Measurements from ENCODE around the gene RNU6-1. TPM values are rescaled to one million over a fixed set of nuclear protein-coding genes. Genes with fewer than 3 reads are reported as not detected.

RNU6-1 gene
- total and polyA plus RNA-seq, 2 donors (not counting 3 experiments of a cell fraction or from before 2014, with no cell fraction given): not detected

- Histone ChIP-seq H3K4me2 (ENCODE audit: insufficient read depth, low read length) (peak overlapping the region; percentile 90), H3K9me1 (replicated peaks; ENCODE audit: control insufficient read depth, extremely low read depth, insufficient read depth, low read length) (no peaks in the 10 kb centered on the region), H3K79me2 (ENCODE audit: control insufficient read depth, insufficient read depth, low read length) (no peaks in the 10 kb centered on the region), H2AFZ (ENCODE audit: low read depth, low read length) (peak overlapping the region; percentile 94), H3K4me1 (ENCODE audit: control insufficient read depth, extremely low read depth, insufficient read depth, low read length) (peaks cover 2% of the 10 kb centered on the region), H3K4me3 (replicated peaks in 1 of 3; ENCODE audit: insufficient read depth in 1 of 3, low read depth in 1 of 3, low read length in 3 of 3) (peak overlapping the region in 2 of 3 experiments; percentile 48 to 68), H3K9me3 (replicated peaks; ENCODE audit: control insufficient read depth, insufficient read depth, low read length) (no peaks in the 10 kb centered on the region), H4K20me1 (replicated peaks; ENCODE audit: control insufficient read depth, extremely low read depth, insufficient read depth, low read length) (no peaks in the 10 kb centered on the region), H3K36me3 (ENCODE audit: control insufficient read depth in 2 of 2, extremely low read depth in 1 of 2, insufficient read depth in 2 of 2, low read length in 2 of 2) (no peaks in the 10 kb centered on the region), H3K27me3 (ENCODE audit: control insufficient read depth in 2 of 2, insufficient read depth in 2 of 2, low read length in 2 of 2) (peaks cover 9 to 12% of the 10 kb centered on the region in 2 experiments), H3K9ac (replicated peaks; ENCODE audit: extremely low read depth, insufficient read depth, low read length) (peak overlapping the region; percentile 30), H3K27ac (ENCODE audit: insufficient read depth, low read depth, low read length) (no peak overlapping the region)
- FAIRE-seq (no peak), DNase-seq (ENCODE audit: low read depth, low spot score) (no peak)
- CTCF ChIA-PET: interaction anchor here (0.7 to 2.1 kb wide), 3 partner anchors 10 to 271 kb away, joined by 3 to 9 read pairs (median 5); no protein-coding TSS in a partner anchor
- POLR2A ChIA-PET: no interaction called here
- intact Hi-C loops (cut with micrococcal nuclease): no loop called here
- dilution Hi-C loops (cut with MboI; ENCODE audit: extremely low pct_ligation_motif_present, low sequenced_read_pairs): no loop called here
- TF ChIP-seq MAX (IDR thresholded peaks at IDR 0.05; ENCODE audit: insufficient read depth, insufficient read length) (no peak), POLR2A (IDR thresholded peaks at IDR 0.05; ENCODE audit: low read depth, low read length) (no peak), GATA2 (IDR thresholded peaks at IDR 0.05; ENCODE audit: insufficient read depth, insufficient read length, low read depth, low read length) (no peak), MYC (IDR thresholded peaks at IDR 0.05; ENCODE audit: low read depth, low read length) (no peak), FOS (IDR thresholded peaks at IDR 0.05; ENCODE audit: borderline replicate concordance, insufficient read depth, low read length) (no peak), POLR2AphosphoS5 (IDR thresholded peaks at IDR 0.05; ENCODE audit: insufficient read depth, low read depth, low read length) (no peak), CTCF (IDR thresholded peaks at IDR 0.05; ENCODE audit: extremely low read depth in 1 of 2, insufficient read depth in 1 of 2, low read depth in 1 of 2, low read length in 2 of 2) (no peak), JUN (IDR thresholded peaks at IDR 0.05; ENCODE audit: borderline replicate concordance, insufficient read depth, insufficient read length, low read depth) (no peak), EZH2 (IDR thresholded peaks at IDR 0.05; ENCODE audit: borderline replicate concordance, low read depth, low read length, severe bottlenecking) (no peak)
- BruUV-seq (replicated peaks): no TSS peak
Observed at GRCh38 chr15:67884009-67884408, 44.2 kb upstream of the RNU6-1 start.

Data from endothelial cell of umbilical vein (primary cell).